Measurements from ENCODE around the gene PIEZO1. TPM values are rescaled to one million over a fixed set of nuclear protein-coding genes. Genes with fewer than 3 reads are reported as not detected.

PIEZO1 gene
- total RNA-seq, 1 donor from 2014 or later: 17.8 TPM

GRCh38 chr16:88735616-88736015 is 49.4 kb downstream of the PIEZO1 start:
- no peak for TF ChIP-seq CTCF (conservative IDR thresholded peaks at IDR 0.05)
- Mint-ChIP-seq H3K27me3 (ENCODE audit: low read depth) (no peaks in the 10 kb centered on the region), H3K9me3 (no peaks in the 10 kb centered on the region), H3K36me3 (ENCODE audit: low read depth) (no peaks in the 10 kb centered on the region), H3K27ac (ENCODE audit: unreplicated experiment) (no peak overlapping the region), H3K4me1 (no peaks in the 10 kb centered on the region), H3K4me3 (no peak overlapping the region)
- no peak for DNase-seq (ENCODE audit: low read depth, low spot score)

GRCh38 chr16:88735121-88735520 is 49.9 kb downstream of the PIEZO1 start:
- Mint-ChIP-seq H3K36me3 (ENCODE audit: low read depth) (no peaks in the 10 kb centered on the region), H3K9me3 (no peaks in the 10 kb centered on the region), H3K27me3 (ENCODE audit: low read depth) (no peaks in the 10 kb centered on the region), H3K4me3 (no peak overlapping the region), H3K4me1 (no peaks in the 10 kb centered on the region), H3K27ac (ENCODE audit: unreplicated experiment) (no peak overlapping the region)
- no peak for TF ChIP-seq CTCF (conservative IDR thresholded peaks at IDR 0.05)
- DNase-seq (ENCODE audit: low read depth, low spot score): no peak

- Mint-ChIP-seq H3K9me3 (no peaks in the 10 kb centered on the region), H3K27me3 (ENCODE audit: low read depth) (no peaks in the 10 kb centered on the region)
- no peak for TF ChIP-seq CTCF (conservative IDR thresholded peaks at IDR 0.05)
Measured at GRCh38 chr16:88734361-88734728, 50.7 kb downstream of the PIEZO1 start.

GRCh38 chr16:88733630-88734360 is 51.2 kb downstream of the PIEZO1 start:
- DNase-seq (ENCODE audit: low read depth, low spot score): no peak
- H3K9me3 Mint-ChIP-seq: no peaks in the 10 kb centered on the region
- no peaks in the 10 kb centered on the region for H3K36me3 Mint-ChIP-seq (ENCODE audit: low read depth)
- no peak for TF ChIP-seq CTCF (conservative IDR thresholded peaks at IDR 0.05)
- H3K4me1 Mint-ChIP-seq: no peaks in the 10 kb centered on the region
- no peaks in the 10 kb centered on the region for H3K27me3 Mint-ChIP-seq (ENCODE audit: low read depth)
- no peak overlapping the region for H3K4me3 Mint-ChIP-seq
- no peak overlapping the region for H3K27ac Mint-ChIP-seq (ENCODE audit: unreplicated experiment)

More at GRCh38 chr16:88734361-88734728, 50.7 kb downstream of the PIEZO1 start:
- no peak for DNase-seq (ENCODE audit: low read depth, low spot score)
- Mint-ChIP-seq H3K4me1 (no peaks in the 10 kb centered on the region), H3K36me3 (ENCODE audit: low read depth) (no peaks in the 10 kb centered on the region), H3K27ac (ENCODE audit: unreplicated experiment) (no peak overlapping the region), H3K4me3 (no peak overlapping the region)

- no peak overlapping the region for H3K27ac Mint-ChIP-seq (ENCODE audit: unreplicated experiment)
- no peaks in the 10 kb centered on the region for H3K4me1 Mint-ChIP-seq
- DNase-seq (ENCODE audit: low read depth, low spot score): no peak
- no peaks in the 10 kb centered on the region for H3K27me3 Mint-ChIP-seq (ENCODE audit: low read depth)
- H3K9me3 Mint-ChIP-seq: no peaks in the 10 kb centered on the region
- no peak overlapping the region for H3K4me3 Mint-ChIP-seq
- TF ChIP-seq CTCF (conservative IDR thresholded peaks at IDR 0.05): no peak
- H3K36me3 Mint-ChIP-seq (ENCODE audit: low read depth): no peaks in the 10 kb centered on the region
Measured at GRCh38 chr16:88732961-88733294, 52.1 kb downstream of the PIEZO1 start.

All from neural crest cell (in vitro differentiated cells).